ENCODE data around the gene STX17. TPM values are rescaled to one million over a fixed set of nuclear protein-coding genes. Genes with fewer than 3 reads are reported as not detected.

The STX17 gene
- total RNA-seq, 1 donor from 2014 or later = 18.3 TPM

DNA sequence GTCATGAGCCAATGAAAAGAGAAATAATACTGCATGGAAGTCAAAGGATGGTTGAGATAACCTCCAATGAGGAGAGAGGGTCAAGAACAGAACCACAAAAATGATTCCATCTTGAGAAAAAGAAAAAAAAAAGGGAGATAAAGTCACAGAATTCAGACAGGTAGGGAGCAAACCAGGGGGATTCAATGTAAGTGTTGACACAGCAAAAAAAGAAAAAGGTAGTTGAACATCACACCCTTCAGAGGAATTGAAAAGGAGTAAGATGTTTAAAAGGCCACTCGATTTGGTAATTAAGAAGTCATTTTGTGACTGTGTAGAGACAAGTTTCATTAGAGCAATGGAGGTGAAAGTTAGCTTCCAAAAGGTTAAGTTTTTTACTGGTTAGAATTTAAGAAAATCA lies 113.1 kb downstream of the STX17 start:
- H3K9me3 ChIP-seq (ENCODE audit: control insufficient read depth in 3 of 3, low read length in 3 of 3) = no peaks in the 10 kb centered on the region
- H3K9ac ChIP-seq (ENCODE audit: low read depth in 1 of 3, low read length in 3 of 3) = no peak overlapping the region
- H3K36me3 ChIP-seq (ENCODE audit: control insufficient read depth in 3 of 3, insufficient read depth in 3 of 3, low read length in 3 of 3) = peaks cover 0 to 12% (median 9%) of the 10 kb centered on the region in 3 donors
- H3K27ac ChIP-seq (ENCODE audit: low read depth, low read length) = no peak overlapping the region
- no peak overlapping the region for H3K4me3 ChIP-seq (ENCODE audit: low read length in 3 of 3)
- peaks cover 0 to 3% (median 0%) of the 10 kb centered on the region in 3 donors for H3K4me1 ChIP-seq (ENCODE audit: control insufficient read depth in 3 of 3, insufficient read depth in 3 of 3, low read length in 3 of 3)
- H3K27me3 ChIP-seq (ENCODE audit: control insufficient read depth in 3 of 3, insufficient read depth in 3 of 3, low read length in 3 of 3) = no peaks in the 10 kb centered on the region

Other genes starting within 250 kb of the STX17 start
- gene NR4A3, start 84.8 kb upstream of the STX17 start, total RNA-seq = 2.1 TPM
- gene ERP44, start 192.3 kb downstream of the STX17 start, total RNA-seq = 9.4 TPM
- gene INVS, start 192.6 kb downstream of the STX17 start, total RNA-seq = 24.0 TPM

All from skeletal muscle tissue (tissue), 4 donors.